Stimulated activated CD4-positive, alpha-beta T cell treated with anti-CD3 and anti-CD28 coated beads, TNF-alpha, amount 100 ng/mL, for 4 hours (primary cell): ENCODE data around the gene ELOA2.
"Not testable (repeated sequence)": the region's sequence is repeated elsewhere in the genome, so short reads cannot be mapped to it uniquely, and the experiment has no call there.

ENCODE experiments used
- DNase-seq, 3 experiments: peaks; one replicate each; pipeline ENCODE4 v3.0.0-alpha.2; 2020; ENCODE audit warnings: low read depth in 3 of 3

ELOA2 gene, protein sequence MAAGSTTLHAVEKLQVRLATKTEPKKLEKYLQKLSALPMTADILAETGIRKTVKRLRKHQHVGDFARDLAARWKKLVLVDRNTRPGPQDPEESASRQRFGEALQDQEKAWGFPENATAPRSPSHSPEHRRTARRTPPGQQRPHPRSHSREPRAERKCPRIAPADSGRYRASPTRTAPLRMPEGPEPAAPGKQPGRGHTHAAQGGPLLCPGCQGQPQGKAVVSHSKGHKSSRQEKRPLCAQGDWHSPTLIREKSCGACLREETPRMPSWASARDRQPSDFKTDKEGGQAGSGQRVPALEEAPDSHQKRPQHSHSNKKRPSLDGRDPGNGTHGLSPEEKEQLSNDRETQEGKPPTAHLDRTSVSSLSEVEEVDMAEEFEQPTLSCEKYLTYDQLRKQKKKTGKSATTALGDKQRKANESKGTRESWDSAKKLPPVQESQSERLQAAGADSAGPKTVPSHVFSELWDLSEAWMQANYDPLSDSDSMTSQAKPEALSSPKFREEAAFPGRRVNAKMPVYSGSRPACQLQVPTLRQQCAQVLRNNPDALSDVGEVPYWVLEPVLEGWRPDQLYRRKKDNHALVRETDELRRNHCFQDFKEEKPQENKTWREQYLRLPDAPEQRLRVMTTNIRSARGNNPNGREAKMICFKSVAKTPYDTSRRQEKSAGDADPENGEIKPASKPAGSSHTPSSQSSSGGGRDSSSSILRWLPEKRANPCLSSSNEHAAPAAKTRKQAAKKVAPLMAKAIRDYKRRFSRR

DNA sequence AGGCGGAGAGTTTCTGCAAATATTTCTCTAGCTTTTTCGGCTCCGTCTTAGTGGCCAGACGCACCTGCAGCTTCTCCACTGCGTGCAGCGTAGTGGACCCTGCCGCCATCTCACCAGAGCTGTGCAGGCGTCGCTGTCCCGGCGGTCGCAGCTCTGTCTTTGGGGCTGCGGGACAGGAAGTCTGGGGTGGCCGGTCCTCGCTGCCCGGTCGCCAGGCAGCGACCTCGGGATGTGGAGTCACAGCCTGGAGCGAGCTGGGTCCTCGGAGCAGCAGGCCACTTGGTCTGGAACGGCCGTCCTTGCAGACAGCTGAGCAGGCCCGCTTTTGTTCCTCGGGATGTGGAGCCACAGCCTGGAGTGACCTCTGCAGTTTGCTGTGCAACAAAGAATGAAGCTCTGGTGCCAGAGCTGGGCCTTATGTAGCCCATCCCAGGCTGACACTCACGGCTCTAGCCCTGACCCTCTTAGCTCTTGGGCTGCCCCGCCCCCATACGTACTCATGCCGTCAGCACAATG lies at the start of gene ELOA2:
ELOA2 (minus strand) TSS at position 466 of the 516 bp plus-strand sequence; CDS start at position 109, 357 bp downstream.
- DNase-seq, result no peak

DNA sequence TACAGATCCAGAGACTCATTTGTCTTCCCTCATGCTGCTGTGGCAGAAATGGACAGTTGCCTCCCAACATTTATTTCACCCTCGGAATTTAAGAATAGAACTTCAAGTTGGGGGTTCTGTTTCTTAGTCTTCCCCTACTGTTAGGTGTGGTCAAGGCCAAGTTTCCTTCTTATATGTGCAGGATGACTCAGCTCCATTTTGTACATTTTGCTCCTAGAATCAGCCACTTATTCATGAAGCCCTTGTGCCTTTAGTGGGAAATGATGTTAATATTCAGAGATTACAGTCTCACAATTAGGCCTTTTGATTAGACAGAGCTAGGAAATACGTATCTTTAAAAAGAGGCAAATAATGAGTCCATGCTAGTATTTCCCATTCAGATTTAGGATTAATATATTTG lies 46.2 kb upstream of the ELOA2 start:
- no peak for DNase-seq

DNA sequence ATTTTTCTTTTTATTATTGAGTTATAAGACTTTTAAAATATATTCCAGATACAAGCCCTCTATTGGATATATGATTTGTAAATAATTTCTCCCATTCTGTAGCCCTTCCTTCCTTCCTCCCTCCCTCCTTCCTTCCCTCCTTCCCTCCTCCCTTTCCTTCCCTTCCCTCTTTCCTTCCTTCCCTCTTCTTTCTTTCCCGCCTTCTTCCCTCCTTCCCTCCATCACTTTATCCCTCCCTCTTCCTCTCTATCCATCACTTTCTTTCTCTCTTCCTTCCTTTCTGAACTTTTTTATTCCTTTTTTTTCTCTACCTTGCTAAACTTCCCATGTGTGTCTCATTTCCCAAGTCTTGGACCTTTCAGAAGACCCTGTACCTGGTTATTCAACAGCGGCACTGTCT lies 45.5 kb upstream of the ELOA2 start:
- no peak for DNase-seq

DNA sequence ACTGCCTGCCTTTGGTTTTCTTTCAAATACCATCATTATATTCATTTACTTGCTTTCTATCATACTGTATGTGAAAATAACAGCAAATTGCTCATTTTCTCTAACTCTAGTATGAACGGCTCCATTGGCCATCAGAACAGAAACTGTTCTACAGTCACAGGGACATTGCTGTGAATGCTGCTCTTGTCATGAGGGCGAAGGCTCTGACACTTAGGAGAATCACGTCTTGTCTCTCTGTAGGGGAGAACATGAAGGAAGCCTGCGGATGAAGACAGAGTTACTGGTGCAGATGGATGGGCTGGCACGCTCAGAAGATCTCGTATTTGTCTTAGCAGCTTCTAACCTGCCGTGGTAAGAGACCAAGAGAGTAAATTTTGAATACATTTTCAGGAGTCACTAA lies 41.7 kb upstream of the ELOA2 start:
- no peak for DNase-seq

DNA sequence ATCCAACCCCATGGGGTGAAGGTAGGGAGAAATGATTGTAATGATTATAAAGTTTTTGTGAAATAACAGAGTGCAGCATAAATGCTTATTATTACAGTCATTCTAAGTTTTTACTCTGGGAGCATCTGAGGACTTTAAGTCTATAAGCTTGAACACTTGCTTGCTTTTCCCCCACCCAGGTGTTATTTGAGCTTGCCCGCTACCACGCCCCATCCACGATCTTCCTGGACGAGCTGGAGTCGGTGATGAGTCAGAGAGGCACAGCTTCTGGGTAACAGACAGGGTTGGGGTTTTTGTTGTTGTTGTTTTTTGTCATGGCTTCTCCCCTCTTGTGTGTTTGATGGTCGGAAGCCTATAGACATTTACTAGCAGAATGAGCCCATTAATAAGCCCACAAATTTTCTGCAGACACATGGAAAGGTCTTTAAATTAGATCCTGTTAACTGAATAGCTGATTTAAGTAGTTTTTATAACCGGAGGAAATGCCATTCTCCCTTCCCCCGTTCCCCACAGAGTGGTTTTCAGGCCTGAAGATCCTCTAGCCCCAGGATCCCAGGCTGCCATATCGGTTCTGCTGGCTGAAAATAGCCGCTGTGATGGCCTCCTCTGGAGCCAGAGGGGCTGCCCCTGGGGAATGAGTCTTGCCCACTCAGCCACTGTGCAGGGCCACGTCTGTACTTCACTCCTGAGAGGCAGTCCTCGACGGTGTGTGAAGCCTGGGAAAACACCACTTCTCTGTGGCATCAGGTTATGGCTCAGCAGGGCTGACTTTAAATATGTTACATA lies 39.9 kb upstream of the ELOA2 start:
- DNase-seq, result no peak

DNA sequence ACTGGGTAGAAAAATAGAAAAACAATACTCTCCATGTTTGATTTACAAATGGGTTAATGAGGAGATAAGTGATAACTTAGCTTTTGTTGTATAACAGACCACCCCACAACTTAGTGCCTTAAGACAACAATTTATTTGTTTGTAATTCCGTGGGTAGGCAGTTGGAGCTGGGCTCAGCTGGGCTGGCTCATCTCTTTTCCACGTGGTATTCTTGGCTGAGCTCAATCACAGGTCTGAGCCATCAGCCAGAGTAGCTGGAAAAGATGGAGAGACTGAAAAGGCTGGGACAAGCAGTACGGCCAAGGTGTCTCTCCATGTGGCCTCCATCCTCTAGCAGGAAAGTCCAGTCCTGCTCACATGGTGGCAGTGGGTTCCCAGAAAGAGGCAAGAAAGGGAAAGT lies 32.2 kb upstream of the ELOA2 start:
- no peak for DNase-seq

DNA sequence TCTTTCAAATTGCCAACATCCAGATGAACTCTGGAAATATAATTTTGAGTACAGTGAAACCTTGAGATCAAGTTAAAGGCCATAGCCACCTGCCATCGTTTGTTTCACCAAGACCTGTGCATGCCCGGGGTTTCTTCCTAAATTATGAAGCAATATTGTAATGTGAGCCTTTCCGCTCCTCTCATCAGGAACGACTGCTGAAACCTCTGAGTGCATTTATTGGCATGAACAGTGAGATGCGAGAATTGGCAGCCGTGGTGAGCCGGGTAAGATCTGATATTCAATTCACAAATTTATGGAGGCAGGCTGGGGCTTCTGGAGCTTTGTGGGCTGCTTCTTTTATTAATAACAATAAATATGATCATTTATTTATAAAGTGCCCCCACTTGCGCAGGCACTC lies 27.7 kb upstream of the ELOA2 start:
- DNase-seq, result no peak

DNA sequence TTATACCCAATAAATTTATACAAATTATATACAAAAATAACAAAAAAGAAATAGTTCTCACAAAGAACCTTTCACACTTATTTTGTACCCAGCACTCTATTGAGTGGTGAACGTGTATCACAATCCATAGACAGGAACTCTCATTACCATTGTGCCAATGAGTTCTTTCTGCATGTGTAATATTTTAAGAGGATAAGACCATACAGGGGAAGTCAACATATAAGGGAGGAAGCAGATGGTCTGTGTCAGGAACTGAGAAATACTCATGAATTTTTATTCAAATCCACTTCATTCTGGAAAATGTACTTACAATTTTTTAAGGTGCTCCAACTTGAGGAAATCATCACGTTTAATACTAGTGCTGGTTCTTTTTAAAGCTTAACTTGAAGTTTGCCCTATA lies 27.1 kb upstream of the ELOA2 start:
- no peak for DNase-seq

DNA sequence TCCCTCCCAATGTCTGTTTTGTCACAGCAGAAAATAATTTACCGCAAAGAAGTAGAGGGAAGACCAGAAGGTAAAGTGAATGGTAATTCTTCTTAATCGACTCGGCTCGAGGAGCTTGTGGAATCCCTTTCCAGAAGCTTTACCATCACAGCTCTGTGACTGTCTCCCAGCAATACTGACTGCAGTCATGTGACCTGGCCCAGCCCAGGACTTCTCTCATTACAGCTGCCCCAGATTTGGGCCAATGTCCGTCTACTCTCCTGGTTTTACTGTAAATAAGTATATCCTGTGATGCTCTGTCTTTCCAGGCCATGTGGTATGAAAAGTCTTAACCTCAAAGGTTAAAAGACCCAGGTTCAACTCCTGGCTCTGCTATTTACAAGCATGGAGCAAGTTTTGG lies 18.9 kb upstream of the ELOA2 start:
- DNase-seq, result no peak

DNA sequence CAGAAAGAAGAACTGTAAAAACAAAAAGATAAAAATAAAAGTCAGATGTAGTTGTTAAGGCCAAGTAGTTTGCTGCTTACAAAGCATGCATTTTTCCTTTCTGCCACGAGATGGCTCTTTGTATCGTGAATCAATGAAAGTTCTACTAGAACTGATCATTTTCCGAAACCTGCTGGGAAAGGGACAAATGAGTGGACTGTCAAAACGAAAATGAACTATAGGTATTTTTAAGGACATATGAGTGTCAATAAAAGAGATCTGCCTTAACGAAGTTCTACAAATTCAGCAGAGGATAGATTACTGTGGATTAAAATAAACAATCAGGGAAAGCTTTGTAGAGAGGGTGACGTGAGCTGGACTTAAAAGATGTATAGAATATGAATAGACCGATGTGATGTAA lies 15.0 kb upstream of the ELOA2 start:
- no peak for DNase-seq

DNA sequence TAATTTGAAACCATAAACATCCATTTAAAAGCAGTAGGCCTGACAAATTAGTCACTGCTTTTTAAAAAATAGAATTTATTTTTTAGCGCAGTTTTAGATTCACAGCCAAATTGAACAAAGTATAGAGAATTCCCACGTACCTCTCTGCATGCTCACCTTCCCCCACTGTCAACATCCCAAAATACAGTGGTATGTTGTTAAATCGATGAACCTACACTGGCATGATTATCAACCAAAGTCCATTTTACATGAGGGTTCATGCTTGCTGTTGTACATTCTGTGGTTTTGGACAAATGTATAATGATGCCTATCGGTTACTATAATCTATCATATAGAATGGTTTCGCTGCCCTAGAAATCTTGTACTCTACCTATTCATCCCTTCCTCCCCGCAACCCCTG lies 5.6 kb upstream of the ELOA2 start:
- no peak for DNase-seq

DNA sequence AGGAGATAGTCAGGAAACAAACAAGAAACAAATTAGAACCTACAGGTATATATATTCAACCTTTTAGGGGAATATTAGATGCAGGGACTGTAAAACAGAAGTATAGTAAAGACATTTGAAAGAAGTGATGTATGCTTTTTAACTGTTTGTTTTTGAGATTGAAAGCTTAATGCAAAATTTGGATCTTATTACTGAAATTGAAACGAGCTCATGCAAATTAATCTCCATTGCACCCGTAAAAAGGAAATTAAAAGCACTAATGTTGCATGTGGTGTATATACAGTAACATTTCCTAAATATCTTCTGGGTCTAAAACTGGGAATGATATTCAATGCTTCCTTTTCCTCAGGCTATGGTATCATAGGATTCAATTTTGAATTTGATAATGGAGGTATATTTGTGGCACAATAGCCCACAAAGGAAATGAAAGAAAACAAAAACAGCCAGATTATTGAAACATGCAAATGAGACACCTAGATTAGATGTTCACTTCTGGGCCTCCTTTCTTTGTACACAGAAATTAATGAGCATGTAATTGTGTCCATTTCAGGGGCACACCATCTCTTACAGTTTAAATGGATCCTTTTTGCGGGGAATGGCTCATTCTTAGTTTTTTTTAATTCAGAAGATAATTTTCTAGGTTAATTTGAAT lies 1.6 kb upstream of the ELOA2 start:
- DNase-seq, result no peak

DNA sequence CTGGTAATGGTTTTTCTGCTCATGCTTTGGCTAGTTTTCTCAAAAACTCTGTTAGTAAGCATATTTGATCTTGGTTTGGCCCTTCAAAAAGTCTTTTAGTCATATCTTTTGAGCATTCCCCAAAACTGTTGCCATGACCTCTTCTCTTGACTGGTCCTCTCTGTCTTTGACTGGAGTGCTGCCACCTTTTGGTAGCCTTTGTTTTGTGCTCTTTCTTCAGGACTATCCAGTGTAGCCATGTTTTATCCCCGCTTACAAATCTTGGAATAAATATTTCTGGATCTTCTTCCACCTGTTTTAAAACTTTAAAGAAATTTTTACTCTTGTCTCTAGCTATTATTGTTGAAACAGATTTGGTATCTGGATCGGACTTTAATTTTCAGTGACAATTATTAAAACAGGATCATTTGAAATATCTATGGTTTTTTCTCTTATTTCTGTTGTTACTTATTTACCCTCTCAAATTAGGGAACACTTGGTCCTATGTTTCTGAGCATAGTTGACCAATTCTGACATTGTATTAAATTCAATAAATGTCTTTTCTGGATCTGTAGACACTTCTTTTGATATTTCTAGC lies 965 bp upstream of the ELOA2 start:
- DNase-seq, result no peak

DNA sequence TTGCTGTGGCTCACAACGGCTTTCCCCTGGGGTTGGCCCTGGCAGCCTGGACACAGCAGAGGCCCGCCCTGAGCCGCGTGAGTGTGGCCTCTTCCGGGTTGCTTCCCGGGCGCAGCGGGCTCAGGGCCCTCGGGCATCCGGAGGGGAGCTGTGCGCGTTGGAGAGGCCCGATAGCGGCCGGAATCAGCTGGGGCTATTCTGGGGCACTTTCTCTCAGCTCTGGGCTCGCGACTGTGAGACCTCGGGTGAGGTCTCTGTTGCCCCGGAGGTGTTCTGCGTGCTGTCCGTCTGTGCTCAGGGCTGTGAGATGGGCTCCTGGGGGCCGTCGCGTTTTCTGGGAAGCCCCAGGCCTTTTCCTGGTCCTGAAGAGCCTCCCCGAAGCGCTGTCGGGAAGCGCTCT lies 830 bp downstream of the ELOA2 start:
- not testable (repeated sequence) for DNase-seq

DNA sequence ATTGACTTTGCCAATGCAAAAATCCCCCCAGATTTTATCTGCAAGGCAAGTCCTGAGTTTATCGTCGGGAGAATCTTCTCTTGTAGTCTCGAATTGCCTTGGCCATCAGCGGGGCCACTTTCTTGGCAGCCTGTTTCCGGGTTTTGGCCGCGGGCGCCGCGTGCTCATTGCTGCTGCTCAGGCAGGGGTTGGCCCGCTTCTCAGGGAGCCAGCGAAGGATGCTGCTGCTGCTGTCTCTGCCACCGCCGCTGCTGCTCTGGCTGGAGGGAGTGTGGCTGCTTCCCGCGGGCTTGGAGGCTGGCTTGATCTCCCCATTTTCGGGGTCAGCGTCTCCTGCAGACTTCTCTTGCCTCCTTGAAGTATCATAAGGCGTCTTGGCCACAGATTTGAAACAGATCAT lies 2.5 kb downstream of the ELOA2 start:
- no peak for DNase-seq

DNA sequence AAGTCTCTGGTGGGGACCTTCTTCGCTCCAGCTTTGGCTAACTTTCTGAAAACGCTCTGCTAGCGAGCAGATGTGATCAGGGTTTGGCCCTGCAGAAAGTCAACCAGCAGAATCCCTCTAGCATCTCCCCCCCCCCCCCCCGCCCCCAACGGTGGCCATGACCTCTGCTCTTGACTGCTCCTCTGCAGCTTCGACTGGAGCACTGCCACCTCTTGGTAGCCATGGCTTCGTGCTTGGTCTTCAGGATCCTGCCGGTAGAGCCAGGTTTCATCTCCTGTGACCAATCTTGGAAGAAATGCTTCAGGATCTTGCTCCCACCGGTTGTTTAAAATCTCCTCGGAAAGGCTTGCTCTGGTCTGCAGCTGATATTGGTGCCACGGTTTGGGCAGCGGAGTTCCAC lies 4.5 kb downstream of the ELOA2 start:
- not testable (repeated sequence) for DNase-seq

DNA sequence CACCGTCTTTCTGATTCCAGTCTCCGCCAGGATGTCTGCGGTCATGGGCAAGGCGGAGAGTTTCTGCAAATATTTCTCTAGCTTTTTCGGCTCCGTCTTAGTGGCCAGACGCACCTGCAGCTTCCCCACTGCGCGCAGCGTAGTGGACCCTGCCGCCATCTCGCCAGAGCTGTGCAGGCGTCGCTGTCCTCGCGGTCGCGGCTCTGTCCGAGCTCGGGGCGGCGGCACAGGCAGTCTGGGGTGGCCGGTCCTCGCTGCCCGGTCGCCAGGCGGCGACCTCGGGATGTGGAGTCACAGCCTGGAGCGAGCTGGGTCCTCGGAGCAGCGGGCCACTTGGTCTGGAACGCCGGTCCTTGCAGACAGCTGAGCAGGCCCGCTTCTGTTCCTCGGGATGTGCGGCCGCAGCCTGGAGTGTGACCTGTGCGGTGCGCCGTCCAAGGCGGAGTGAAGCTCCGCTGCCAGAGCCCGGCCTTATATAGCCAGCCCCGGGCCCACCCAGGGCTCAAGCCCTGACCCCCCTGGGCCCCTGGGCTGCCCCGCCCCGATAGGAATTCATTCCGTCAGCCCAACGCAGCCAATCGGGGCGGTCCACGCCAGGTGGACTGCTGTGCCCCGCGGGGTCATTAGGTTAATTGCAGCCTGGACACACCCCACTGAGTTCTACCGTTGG lies 5.6 kb downstream of the ELOA2 start:
- DNase-seq, result not testable (repeated sequence)

DNA sequence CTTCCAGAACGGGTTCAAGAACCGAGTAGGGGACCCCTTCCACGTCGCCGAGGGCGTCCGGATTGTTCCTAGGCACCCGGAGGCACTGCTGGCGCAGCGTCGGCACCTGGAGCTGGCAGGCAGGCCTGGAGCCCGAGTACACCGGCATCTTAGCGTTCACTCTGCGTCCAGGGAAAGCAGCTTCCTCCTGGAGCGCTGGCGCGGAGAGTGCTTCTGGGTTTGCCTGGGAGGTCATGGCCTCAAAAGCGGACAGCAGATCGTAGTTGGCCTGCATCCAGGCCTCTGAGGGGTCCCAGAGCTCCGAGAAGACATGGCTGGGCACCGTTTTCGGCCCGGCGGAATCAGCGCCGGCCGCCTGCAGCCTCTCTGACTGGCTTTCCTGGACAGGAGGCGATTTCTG lies 6.7 kb downstream of the ELOA2 start:
- not testable (repeated sequence) for DNase-seq

DNA sequence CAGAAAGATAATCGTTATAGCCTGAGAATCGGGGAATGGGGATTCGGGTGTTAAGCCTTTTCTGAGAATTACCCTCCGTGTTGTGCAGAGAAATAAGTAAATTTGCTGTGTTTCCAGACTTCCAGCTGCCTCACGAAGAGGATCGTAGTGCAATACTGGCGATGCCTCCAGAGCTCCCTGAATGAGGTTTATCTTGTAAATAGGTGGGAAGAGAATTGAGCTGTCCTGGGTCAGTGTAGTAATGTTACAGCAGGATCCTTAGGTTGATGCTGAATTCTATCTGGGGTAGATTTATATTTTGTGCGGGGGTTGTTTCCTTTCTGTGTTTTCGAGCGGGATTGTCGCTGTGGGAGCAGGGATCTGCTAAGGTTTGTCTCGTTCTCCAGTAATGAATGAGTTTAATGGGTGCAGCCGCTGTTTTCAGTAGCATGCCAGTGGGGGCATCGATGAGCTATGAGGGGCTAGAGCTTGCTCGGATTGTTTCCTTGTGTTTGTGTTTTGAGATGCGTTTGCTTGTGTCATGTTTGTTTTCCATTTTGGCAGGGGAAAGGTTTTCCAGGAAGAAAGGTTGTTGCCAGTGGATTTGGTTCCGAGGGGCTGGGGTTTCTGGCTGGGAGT lies 9.8 kb downstream of the ELOA2 start:
- not testable (repeated sequence) for DNase-seq

DNA sequence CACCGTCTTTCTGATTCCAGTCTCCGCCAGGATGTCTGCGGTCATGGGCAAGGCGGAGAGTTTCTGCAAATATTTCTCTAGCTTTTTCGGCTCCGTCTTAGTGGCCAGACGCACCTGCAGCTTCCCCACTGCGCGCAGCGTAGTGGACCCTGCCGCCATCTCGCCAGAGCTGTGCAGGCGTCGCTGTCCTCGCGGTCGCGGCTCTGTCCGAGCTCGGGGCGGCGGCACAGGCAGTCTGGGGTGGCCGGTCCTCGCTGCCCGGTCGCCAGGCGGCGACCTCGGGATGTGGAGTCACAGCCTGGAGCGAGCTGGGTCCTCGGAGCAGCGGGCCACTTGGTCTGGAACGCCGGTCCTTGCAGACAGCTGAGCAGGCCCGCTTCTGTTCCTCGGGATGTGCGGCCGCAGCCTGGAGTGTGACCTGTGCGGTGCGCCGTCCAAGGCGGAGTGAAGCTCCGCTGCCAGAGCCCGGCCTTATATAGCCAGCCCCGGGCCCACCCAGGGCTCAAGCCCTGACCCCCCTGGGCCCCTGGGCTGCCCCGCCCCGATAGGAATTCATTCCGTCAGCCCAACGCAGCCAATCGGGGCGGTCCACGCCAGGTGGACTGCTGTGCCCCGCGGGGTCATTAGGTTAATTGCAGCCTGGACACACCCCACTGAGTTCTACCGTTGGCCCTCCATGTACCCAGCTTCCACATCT lies 11.5 kb downstream of the ELOA2 start:
- DNase-seq, result not testable (repeated sequence)
